ENCODE results near the gene MRPS27. TPM values are rescaled to one million over a fixed set of nuclear protein-coding genes. Genes with fewer than 3 reads are reported as not detected.

Gene MRPS27
- total and polyA plus RNA-seq, 12 donors: 20.8 to 91.8 (median 75.8) TPM

DNA sequence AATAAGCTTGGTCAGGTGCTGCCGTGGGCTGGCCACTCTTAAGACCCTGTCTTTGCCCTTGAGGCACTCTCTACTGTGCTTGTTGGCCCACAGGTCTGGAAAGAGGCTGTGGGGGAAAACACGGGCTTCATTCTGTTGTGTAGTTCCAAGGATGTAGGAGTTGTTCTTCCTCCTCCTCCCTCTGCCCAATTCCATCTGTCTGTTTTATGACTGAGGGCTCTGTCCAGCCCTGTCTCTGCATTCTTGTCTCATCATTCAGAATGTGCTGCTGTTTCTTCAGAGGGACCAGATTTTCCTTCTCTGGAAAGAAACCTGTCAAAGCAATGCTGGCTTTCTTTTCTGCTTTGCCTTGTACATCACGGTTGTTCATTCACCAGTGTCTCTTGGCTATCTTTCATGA is 128.6 kb downstream of the MRPS27 start:
- Histone ChIP-seq H3K4me1 (peaks cover 0 to 19% (median 2%) of the 10 kb centered on the region in 9 donors), H3K9me3 (no peaks in the 10 kb centered on the region), H3K4me3 (no peak overlapping the region), H3K27ac (no peak overlapping the region), H3K36me3 (peaks cover 0 to 83% (median 13%) of the 10 kb centered on the region in 9 donors), H3K27me3 (no peaks in the 10 kb centered on the region)
- WGBS, 2 donors: 69 to 75% methylated on average over 3 of the region's 3 CpGs
- intact Hi-C loops (cut with DNase I): loop anchor here in 1 of 10 donors (10.0 kb wide), 1 partner anchor 63 kb away; no protein-coding TSS in a partner anchor
- ATAC-seq (peak in 2 of 8 donors; percentile 14 to 35), DNase-seq (no peak)
- TF ChIP-seq, protein P1, sequence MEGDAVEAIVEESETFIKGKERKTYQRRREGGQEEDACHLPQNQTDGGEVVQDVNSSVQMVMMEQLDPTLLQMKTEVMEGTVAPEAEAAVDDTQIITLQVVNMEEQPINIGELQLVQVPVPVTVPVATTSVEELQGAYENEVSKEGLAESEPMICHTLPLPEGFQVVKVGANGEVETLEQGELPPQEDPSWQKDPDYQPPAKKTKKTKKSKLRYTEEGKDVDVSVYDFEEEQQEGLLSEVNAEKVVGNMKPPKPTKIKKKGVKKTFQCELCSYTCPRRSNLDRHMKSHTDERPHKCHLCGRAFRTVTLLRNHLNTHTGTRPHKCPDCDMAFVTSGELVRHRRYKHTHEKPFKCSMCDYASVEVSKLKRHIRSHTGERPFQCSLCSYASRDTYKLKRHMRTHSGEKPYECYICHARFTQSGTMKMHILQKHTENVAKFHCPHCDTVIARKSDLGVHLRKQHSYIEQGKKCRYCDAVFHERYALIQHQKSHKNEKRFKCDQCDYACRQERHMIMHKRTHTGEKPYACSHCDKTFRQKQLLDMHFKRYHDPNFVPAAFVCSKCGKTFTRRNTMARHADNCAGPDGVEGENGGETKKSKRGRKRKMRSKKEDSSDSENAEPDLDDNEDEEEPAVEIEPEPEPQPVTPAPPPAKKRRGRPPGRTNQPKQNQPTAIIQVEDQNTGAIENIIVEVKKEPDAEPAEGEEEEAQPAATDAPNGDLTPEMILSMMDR (IDR thresholded peaks at IDR 0.05): no peak

DNA sequence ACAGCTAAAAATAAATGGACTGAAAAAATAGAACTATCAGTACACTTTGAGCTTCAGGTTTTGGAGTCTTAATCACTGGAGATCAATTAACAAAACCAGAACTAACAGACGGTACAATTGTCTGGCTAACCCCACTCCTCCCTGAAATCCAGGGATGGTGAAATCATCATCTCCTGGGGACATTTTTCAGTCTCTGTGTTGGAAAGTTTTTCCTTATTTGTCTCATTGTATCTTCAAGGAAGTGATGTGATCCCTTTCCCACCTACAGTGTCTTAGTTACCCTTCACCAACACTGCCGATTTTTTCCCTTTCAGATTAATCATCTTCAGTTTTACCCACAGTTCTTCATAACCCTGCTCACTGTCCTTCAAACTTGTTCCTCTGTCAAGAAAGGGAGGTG is 130.9 kb downstream of the MRPS27 start:
- peaks cover 8 to 42% (median 13%) of the 10 kb centered on the region in 9 donors for H3K4me1 ChIP-seq
- H3K9me3 ChIP-seq: no peaks in the 10 kb centered on the region
- 63 to 69% methylated on average over 2 of the region's 2 CpGs for WGBS, 2 donors
- TF ChIP-seq, protein P1 (IDR thresholded peaks at IDR 0.05): no peak
- H3K27me3 ChIP-seq: no peaks in the 10 kb centered on the region
- no peak overlapping the region for H3K4me3 ChIP-seq
- intact Hi-C loops (cut with DNase I): loop anchor here in 1 of 10 donors (5.0 kb wide), 1 partner anchor 47 kb away; no protein-coding TSS in a partner anchor
- no peak for ATAC-seq
- no peak for DNase-seq
- H3K36me3 ChIP-seq: peaks cover 0 to 79% (median 3%) of the 10 kb centered on the region in 9 donors
- H3K27ac ChIP-seq: no peak overlapping the region

DNA sequence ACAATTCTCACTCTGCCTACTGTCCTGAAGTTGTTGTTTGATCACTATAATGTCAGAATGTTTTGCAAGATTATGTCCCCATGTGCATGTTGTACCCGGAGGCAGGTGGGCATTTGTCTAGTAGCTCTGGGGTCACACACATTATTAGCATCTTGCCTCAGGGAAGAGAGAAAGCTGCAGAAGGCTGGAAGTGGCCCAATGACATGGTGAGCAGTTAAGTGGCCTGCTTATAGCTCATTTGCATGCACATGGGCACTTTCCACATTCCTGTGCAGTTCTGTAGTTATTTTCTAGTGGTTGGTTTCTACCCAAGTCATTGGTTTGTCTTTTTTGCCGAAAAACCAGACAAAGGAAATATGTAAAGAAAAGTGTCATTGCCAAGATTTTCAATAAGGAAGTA is 131.9 kb downstream of the MRPS27 start:
- H3K9me3 ChIP-seq: no peaks in the 10 kb centered on the region
- 84 to 90% methylated on average over 2 of the region's 2 CpGs for WGBS, 2 donors
- no peak overlapping the region for H3K27ac ChIP-seq
- DNase-seq: no peak
- H3K4me1 ChIP-seq: peaks cover 8 to 44% (median 13%) of the 10 kb centered on the region in 9 donors
- no peaks in the 10 kb centered on the region for H3K27me3 ChIP-seq
- peaks cover 0 to 80% (median 0%) of the 10 kb centered on the region in 9 donors for H3K36me3 ChIP-seq
- no peak overlapping the region for H3K4me3 ChIP-seq
- no peak for ATAC-seq
- TF ChIP-seq, protein P1 (IDR thresholded peaks at IDR 0.05): no peak
- intact Hi-C loops (cut with DNase I): loop anchor here in 1 of 10 donors (5.0 kb wide), 1 partner anchor 46 kb away; no protein-coding TSS in a partner anchor

DNA sequence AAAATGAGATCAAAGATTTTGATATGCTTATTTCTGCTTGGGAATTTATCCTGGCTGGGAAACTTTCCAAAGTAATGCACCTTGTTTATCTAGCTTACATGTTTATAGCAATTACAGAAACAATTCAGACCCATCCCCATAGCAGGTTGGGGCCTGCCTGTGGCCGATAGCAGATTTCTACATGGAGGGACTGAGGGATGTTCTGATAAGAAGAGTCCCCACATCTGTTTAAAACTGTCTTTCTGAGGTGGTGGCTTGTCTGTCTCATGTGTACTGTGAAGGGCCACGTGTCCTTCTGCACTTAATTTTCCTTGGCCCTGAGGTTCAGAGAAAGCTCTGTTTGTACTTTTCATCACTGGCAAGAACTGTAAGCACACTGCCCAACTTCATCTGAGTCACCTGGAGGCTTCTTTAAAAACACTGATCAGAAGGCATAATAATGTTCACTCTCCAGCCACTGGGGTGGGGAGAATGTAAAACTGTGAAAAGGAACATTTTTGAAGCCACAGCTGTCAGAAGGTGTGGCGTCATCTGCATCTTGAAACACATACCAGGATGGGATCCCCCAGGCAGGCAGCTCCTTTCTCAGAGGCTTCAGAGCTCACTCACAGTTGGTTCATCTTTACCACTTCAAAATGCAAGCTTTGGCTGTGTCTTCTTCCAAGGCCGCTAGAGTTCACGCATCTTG is 132.5 kb downstream of the MRPS27 start:
- no peaks in the 10 kb centered on the region for H3K27me3 ChIP-seq
- peaks cover 8 to 44% (median 13%) of the 10 kb centered on the region in 9 donors for H3K4me1 ChIP-seq
- no peak for DNase-seq
- H3K27ac ChIP-seq: no peak overlapping the region
- TF ChIP-seq, protein P1 (IDR thresholded peaks at IDR 0.05): no peak
- no peak overlapping the region for H3K4me3 ChIP-seq
- no peak for ATAC-seq
- H3K36me3 ChIP-seq: peaks cover 0 to 75% (median 0%) of the 10 kb centered on the region in 9 donors
- no peaks in the 10 kb centered on the region for H3K9me3 ChIP-seq
- intact Hi-C loops (cut with DNase I): loop anchor here in 1 of 10 donors (5.0 kb wide), 1 partner anchor 45 kb away; no protein-coding TSS in a partner anchor
- WGBS, 2 donors: 74 to 92% methylated on average over 5 of the region's 5 CpGs

Measured in heart right ventricle (tissue), 16 donors.